Measurements from ENCODE around the gene DNM1. TPM values are rescaled to one million over a fixed set of nuclear protein-coding genes. Genes with fewer than 3 reads are reported as not detected.

The DNM1 gene
- total and polyA plus RNA-seq, 2 donors (not counting 3 experiments of a cell fraction or from before 2014, with no cell fraction given) = 0.59 to 2.9 TPM

GRCh38 chr9:128180447-128180846 is 22.7 kb upstream of the DNM1 start:
- no TSS peak for BruUV-seq (replicated peaks)
- POLR2A ChIA-PET = no interaction called here
- intact Hi-C loops (cut with micrococcal nuclease) (loop anchor here (5.0 kb wide), 1 partner anchor 162 kb away; the partner anchor contains the start of gene SLC27A4), dilution Hi-C loops (cut with MboI; ENCODE audit: extremely low pct_ligation_motif_present, low sequenced_read_pairs) (no loop called here)
- no peak overlapping the region for H3K27ac ChIP-seq (ENCODE audit: insufficient read depth, low read depth, low read length)
- no peaks in the 10 kb centered on the region for H3K9me1 ChIP-seq (replicated peaks; ENCODE audit: control insufficient read depth, extremely low read depth, insufficient read depth, low read length)
- H3K4me2 ChIP-seq (ENCODE audit: insufficient read depth, low read length) = no peak overlapping the region
- H4K20me1 ChIP-seq (replicated peaks; ENCODE audit: control insufficient read depth, extremely low read depth, insufficient read depth, low read length) = no peaks in the 10 kb centered on the region
- CTCF ChIA-PET = no interaction called here
- no peak overlapping the region for H3K4me3 ChIP-seq (replicated peaks in 1 of 3; ENCODE audit: insufficient read depth in 1 of 3, low read depth in 1 of 3, low read length in 3 of 3)
- H2AFZ ChIP-seq (ENCODE audit: low read depth, low read length) = no peak overlapping the region
- DNase-seq (ENCODE audit: low read depth, low spot score) (no peak), FAIRE-seq (no peak)
- no peaks in the 10 kb centered on the region for H3K79me2 ChIP-seq (ENCODE audit: control insufficient read depth, insufficient read depth, low read length)
- H3K9ac ChIP-seq (replicated peaks; ENCODE audit: extremely low read depth, insufficient read depth, low read length) = no peak overlapping the region
- no peaks in the 10 kb centered on the region for H3K27me3 ChIP-seq (ENCODE audit: control insufficient read depth in 2 of 2, insufficient read depth in 2 of 2, low read length in 2 of 2)
- H3K36me3 ChIP-seq (ENCODE audit: control insufficient read depth in 2 of 2, extremely low read depth in 1 of 2, insufficient read depth in 2 of 2, low read length in 2 of 2) = peaks cover 24 to 51% of the 10 kb centered on the region in 2 experiments
- H3K4me1 ChIP-seq (ENCODE audit: control insufficient read depth, extremely low read depth, insufficient read depth, low read length) = no peaks in the 10 kb centered on the region
- no peak for TF ChIP-seq EZH2 (IDR thresholded peaks at IDR 0.05; ENCODE audit: borderline replicate concordance, low read depth, low read length, severe bottlenecking)
- no peak for TF ChIP-seq JUN (IDR thresholded peaks at IDR 0.05; ENCODE audit: borderline replicate concordance, insufficient read depth, insufficient read length, low read depth)
- no peak for TF ChIP-seq CTCF (IDR thresholded peaks at IDR 0.05; ENCODE audit: extremely low read depth in 1 of 2, insufficient read depth in 1 of 2, low read depth in 1 of 2, low read length in 2 of 2)
- no peak for TF ChIP-seq GATA2 (IDR thresholded peaks at IDR 0.05; ENCODE audit: insufficient read depth, insufficient read length, low read depth, low read length)
- no peak for TF ChIP-seq MAX (IDR thresholded peaks at IDR 0.05; ENCODE audit: insufficient read depth, insufficient read length)
- TF ChIP-seq POLR2AphosphoS5 (IDR thresholded peaks at IDR 0.05; ENCODE audit: insufficient read depth, low read depth, low read length) = no peak
- TF ChIP-seq POLR2A (IDR thresholded peaks at IDR 0.05; ENCODE audit: low read depth, low read length) = no peak
- TF ChIP-seq FOS (IDR thresholded peaks at IDR 0.05; ENCODE audit: borderline replicate concordance, insufficient read depth, low read length) = no peak
- TF ChIP-seq MYC (IDR thresholded peaks at IDR 0.05; ENCODE audit: low read depth, low read length) = no peak
- no peaks in the 10 kb centered on the region for H3K9me3 ChIP-seq (replicated peaks; ENCODE audit: control insufficient read depth, insufficient read depth, low read length)
